Astrocyte (in vitro differentiated cells and primary cell): ENCODE measurements around the gene GALNT6.

Source experiments
- CTCF ChIP-seq: IDR thresholded peaks from 2 replicates; pipeline ENCODE4 v1.5.1; 2011; ENCODE audit warnings: low read depth, mild to moderate bottlenecking, inconsistent platforms, low read length, moderate library complexity; ENCODE audit not compliant: insufficient read depth
- EZH2 ChIP-seq: IDR thresholded peaks from 2 replicates; pipeline ENCODE4 v1.6.1; 2012; ENCODE audit warnings: mild to moderate bottlenecking, low read length, inconsistent platforms; ENCODE audit not compliant: insufficient read depth

- no peak for TF ChIP-seq EZH2
- no peak for TF ChIP-seq CTCF
Measured at GRCh38 chr12:51379571-51379970, 11.6 kb downstream of the GALNT6 start.
